ENCODE measurements around the gene DGLUCY.

- TF ChIP-seq CTCF (IDR thresholded peaks at IDR 0.05) (no peak), POLR2A (IDR thresholded peaks at IDR 0.05) (no peak)
Observed at GRCh38 chr14:91065266-91065665, 48.6 kb upstream of the DGLUCY start.

Data from breast epithelium (tissue), 3 donors.